Thyroid gland (tissue), 4 donors: ENCODE measurements around the gene CNPPD1. TPM values are rescaled to one million over a fixed set of nuclear protein-coding genes. Genes with fewer than 3 reads are reported as not detected.

ENCODE experiments used
- DNase-seq, 2 donors: peaks; one replicate each; pipeline ENCODE4 v3.0.0-alpha.2; 2019
- H3K27ac ChIP-seq, 3 donors: fragments of 200-600 bp; sonication (generic); 1 replicate in 2 of 3; 2 replicates in 1 of 3; pipeline ENCODE4 v1.5.1; 2016 to 2019; ENCODE audit warnings: mild to moderate bottlenecking in 1 of 3, moderate library complexity in 1 of 3
- H3K27me3 ChIP-seq: fragments of 200-600 bp; sonication (generic); one replicate; pipeline ENCODE4 v1.5.1; 2019
- H3K36me3 ChIP-seq, 2 donors: fragments of 200-600 bp; sonication (generic); one replicate each; pipeline ENCODE4 v1.5.1; 2016 to 2019
- H3K4me1 ChIP-seq, 2 donors: fragments of 200-600 bp; sonication (generic); one replicate each; pipeline ENCODE4 v1.5.1; 2017 to 2019
- H3K4me3 ChIP-seq, 3 donors: fragments of 200-600 bp; sonication (generic); replicated peaks in 1 of 3; 1 replicate in 2 of 3; 2 replicates in 1 of 3; pipeline ENCODE4 v1.5.1; 2016; ENCODE audit warnings: mild to moderate bottlenecking in 1 of 3
- H3K9me3 ChIP-seq: fragments of 200-600 bp; sonication (generic); one replicate; pipeline ENCODE4 v1.5.1; 2017
- CTCF ChIP-seq, 6 experiments: fragments of 200-600 bp in 3 of 6; fragments of 450-650 bp in 3 of 6; sonication (generic) in 3 of 6; IDR thresholded peaks; one replicate each; pipeline ENCODE4 v1.5.1; 2016 to 2019; ENCODE audit warnings: antibody characterized with exemption in 6 of 6, mild to moderate bottlenecking in 2 of 6, inconsistent platforms in 1 of 6, moderate library complexity in 1 of 6
- POLR2A ChIP-seq, 2 donors: fragments of 450-650 bp; IDR thresholded peaks; one replicate each; pipeline ENCODE4 v1.6.1; 2017; ENCODE audit warnings: antibody characterized with exemption in 2 of 2, mild to moderate bottlenecking in 2 of 2, moderate library complexity in 1 of 2
- WGBS, 2 donors: methylation state at CpG; one replicate each; pipeline ENCODE4 v1.1.5; 2017; 5-methylcytosine and 5-hydroxymethylcytosine counted together
- intact Hi-C: fragments of 100-400 bp; cut with DNase I; formaldehyde crosslinking; loops from one replicate; pipeline ENCODE4 v1.15.1; 2023
- total RNA-seq, 4 donors: library from RNA; depleted of rRNA; stranded (reverse); fragments of >200 nt; gene quantifications; one replicate each; pipeline ENCODE4 v1.2.3, GENCODE V29; 2016

CNPPD1 gene
- total RNA-seq, 4 donors from 2014 or later = 48.2 to 115 (median 65.0) TPM

- DNase-seq = peak; percentile 60 to 69
- H3K4me3 ChIP-seq = peak overlapping the region; percentile 40 to 97 (median 56)
- TF ChIP-seq POLR2A (IDR thresholded peaks at IDR 0.05) = no peak
- H3K27ac ChIP-seq = peak overlapping the region; percentile 98 to 99 (median 98)
- H3K9me3 ChIP-seq = no peaks in the 10 kb centered on the region
- H3K4me1 ChIP-seq = peaks cover 21 to 25% of the 10 kb centered on the region in 2 donors
- 4% methylated on average over 14 to 36 of the region's 45 CpGs for WGBS, 2 donors
- H3K27me3 ChIP-seq = no peaks in the 10 kb centered on the region
- H3K36me3 ChIP-seq = peaks cover 50 to 54% of the 10 kb centered on the region in 2 donors
- intact Hi-C loops = loop anchor here (5.0 kb wide), 1 partner anchor 34 kb away; no protein-coding TSS in a partner anchor
Observed at GRCh38 chr2:219178377-219179175, 1.9 kb upstream of the CNPPD1 start.

GRCh38 chr2:219177552-219178376, 1.0 kb upstream of the CNPPD1 start, which contains the start of gene RETREG2:
Gene RETREG2 (plus strand): TSS chr2:219178275. CDS start chr2:219178353, 78 bp downstream.
- peaks cover 21 to 25% of the 10 kb centered on the region in 2 donors for H3K4me1 ChIP-seq

GRCh38 chr2:219175928-219176817, 552 bp downstream of the CNPPD1 start:
- DNase-seq = peak; percentile 81 to 82
- Histone ChIP-seq H3K4me3 (peak overlapping the region; percentile 72 to 97 (median 85)), H3K27me3 (no peaks in the 10 kb centered on the region), H3K9me3 (no peaks in the 10 kb centered on the region), H3K4me1 (peaks cover 21 to 30% of the 10 kb centered on the region in 2 donors), H3K36me3 (peaks cover 41 to 47% of the 10 kb centered on the region in 2 donors), H3K27ac (peak overlapping the region; percentile 98 to 99 (median 98))
- TF ChIP-seq CTCF (IDR thresholded peaks at IDR 0.05) = peak in 1 of 6 experiments; percentile 1
- TF ChIP-seq POLR2A (IDR thresholded peaks at IDR 0.05) = no peak
- WGBS, 2 donors = 6 to 10% methylated on average over 11 to 17 of the region's 45 CpGs
- intact Hi-C loops = loop anchor here (5.0 kb wide), 1 partner anchor 36 kb away; no protein-coding TSS in a partner anchor

More at GRCh38 chr2:219177552-219178376, 1.0 kb upstream of the CNPPD1 start, which contains the start of gene RETREG2:
- Histone ChIP-seq H3K36me3 (peaks cover 50 to 55% of the 10 kb centered on the region in 2 donors), H3K4me3 (peak within 1 kb of the TSS; percentile 56 to 97 (median 85)), H3K9me3 (no peaks in the 10 kb centered on the region), H3K27me3 (no peaks in the 10 kb centered on the region), H3K27ac (peak within 1 kb of the TSS; percentile 98 to 99 (median 98))
- 0% methylated on average over 18 to 20 of the region's 67 CpGs for WGBS, 2 donors
- intact Hi-C loops = loop anchor here (5.0 kb wide), 1 partner anchor 35 kb away; no protein-coding TSS in a partner anchor
- TF ChIP-seq POLR2A (IDR thresholded peaks at IDR 0.05) (peak; percentile 91 to 93), CTCF (IDR thresholded peaks at IDR 0.05) (peak in 3 of 6 experiments; percentile 36 to 50 (median 50))
- peak; percentile 78 to 87 for DNase-seq

- Histone ChIP-seq H3K4me1 (peaks cover 21 to 34% of the 10 kb centered on the region in 2 donors), H3K4me3 (peak overlapping the region in 1 of 3 donors; percentile 97), H3K9me3 (no peaks in the 10 kb centered on the region), H3K27ac (peak overlapping the region in 2 of 3 donors; percentile 98 to 99), H3K36me3 (peaks cover 34 to 40% of the 10 kb centered on the region in 2 donors), H3K27me3 (no peaks in the 10 kb centered on the region)
- no peak for DNase-seq
- TF ChIP-seq CTCF (IDR thresholded peaks at IDR 0.05) (no peak), POLR2A (IDR thresholded peaks at IDR 0.05) (no peak)
- 84% methylated on average over 7 of the region's 7 CpGs for WGBS, 2 donors
- intact Hi-C loops = loop anchor here (5.0 kb wide), 1 partner anchor 37 kb away; no protein-coding TSS in a partner anchor
Observed at GRCh38 chr2:219175486-219175885, 1.2 kb downstream of the CNPPD1 start.
